T-helper 17 cell (primary cell): Measurements from ENCODE around the gene EEF2K. TPM values are rescaled to one million over a fixed set of nuclear protein-coding genes. Genes with fewer than 3 reads are reported as not detected.
A peak's percentile ranks its signal among the peaks of the same experiment; 100 is the strongest.
"Not testable (repeated sequence)": the region's sequence is repeated elsewhere in the genome, so short reads cannot be mapped to it uniquely, and the experiment has no call there.

Source experiments
- ATAC-seq: fragments of 150-1000 bp; cut with Tn5 transposase; 2 replicates; pipeline ENCODE4 v1.10.0; 2021; ENCODE audit warnings: mild to moderate bottlenecking, moderate library complexity
- DNase-seq, 3 donors: peaks; one replicate each; pipeline versions ENCODE4 v3.0.0 to v3.0.0-alpha.2; 2020 to 2021
- H3K9me3 ChIP-seq: one replicate; pipeline ENCODE4 v1.7.0; 2013; ENCODE audit warnings: low read length, mild to moderate bottlenecking; ENCODE audit not compliant: control insufficient read depth, poor library complexity, severe bottlenecking
- H3K27ac Mint-ChIP-seq: one replicate; pipeline ENCODE4 v1.8.0; 2022; ENCODE audit warnings: mild to moderate bottlenecking, moderate library complexity, mixed read lengths
- H3K27me3 Mint-ChIP-seq: one replicate; pipeline ENCODE4 v1.8.0; 2022; ENCODE audit warnings: mixed read lengths
- H3K36me3 Mint-ChIP-seq: one replicate; pipeline ENCODE4 v1.8.0; 2022; ENCODE audit warnings: low read depth, mixed read lengths
- H3K4me1 Mint-ChIP-seq: one replicate; pipeline ENCODE4 v1.8.0; 2022; ENCODE audit warnings: mild to moderate bottlenecking, mixed read lengths
- H3K4me3 Mint-ChIP-seq: one replicate; pipeline ENCODE4 v1.8.0; 2022; ENCODE audit warnings: mild to moderate bottlenecking, moderate library complexity, mixed read lengths
- total RNA-seq, 4 donors: library from RNA in 2 of 4; stranded (reverse) in 2 of 4; gene quantifications; one replicate each; pipeline ENCODE4 v1.2.3 and lab custom pipeline; 2022 to 2026

Gene EEF2K
- total RNA-seq, 2 donors from 2014 or later = 14.4 to 14.7 TPM

DNA sequence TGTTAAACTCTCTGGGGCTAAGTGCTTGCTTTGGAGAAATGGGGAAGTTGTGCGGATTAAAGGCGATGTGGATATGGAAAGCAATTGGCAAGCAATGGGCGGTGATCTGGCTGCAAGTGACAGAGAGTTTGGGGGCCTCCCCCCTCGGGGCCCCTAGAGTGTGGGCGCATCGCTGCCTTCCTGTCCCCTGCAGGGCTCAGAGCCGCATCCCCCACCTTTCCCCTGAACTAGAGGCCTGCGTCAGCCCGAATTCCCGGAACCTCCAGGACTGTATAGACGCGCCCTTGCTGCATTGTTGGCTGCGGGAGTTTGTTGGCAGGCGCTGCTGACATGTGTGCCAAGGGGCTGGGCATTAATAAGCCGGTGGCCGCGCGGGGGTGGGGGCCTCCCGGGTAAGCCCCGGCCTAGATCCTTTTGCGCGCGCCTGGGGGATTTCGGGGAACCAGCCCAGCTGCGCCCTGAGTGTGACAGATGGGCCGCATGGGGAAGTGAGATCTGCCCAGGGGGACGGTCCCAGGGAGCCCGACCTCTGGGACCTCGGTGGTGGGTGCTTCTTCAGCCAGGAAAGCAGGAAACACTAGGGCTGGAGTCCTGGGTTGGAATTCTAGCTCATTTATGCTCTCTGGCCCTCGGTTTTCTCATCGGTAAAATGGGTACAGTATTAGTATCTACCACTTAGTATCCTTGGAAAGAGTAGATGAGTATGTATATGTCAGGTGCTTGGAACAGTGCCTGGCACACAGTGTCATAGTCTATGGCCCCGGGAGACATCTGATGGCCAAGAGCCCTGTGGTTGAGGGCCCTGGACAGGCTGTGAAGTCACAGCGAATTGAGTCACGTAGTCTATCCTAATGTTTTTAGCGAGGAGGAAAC, 1.0 kb downstream of the EEF2K start:
- H3K36me3 Mint-ChIP-seq = no peaks in the 10 kb centered on the region

GRCh38 chr16:22207715-22208360, 1.8 kb downstream of the EEF2K start:
- Mint-ChIP-seq H3K4me3 (peak overlapping the region; percentile 96), H3K36me3 (no peaks in the 10 kb centered on the region), H3K4me1 (peaks cover 27% of the 10 kb centered on the region), H3K27me3 (no peaks in the 10 kb centered on the region), H3K27ac (peak overlapping the region; percentile 97)
- ATAC-seq = no peak
- H3K9me3 ChIP-seq = no peaks in the 10 kb centered on the region
- no peak for DNase-seq

More for the DNA sequence above, 1.0 kb downstream of the EEF2K start:
- DNase-seq (peak; percentile 49 to 60 (median 54)), ATAC-seq (peak; percentile 73)
- no peaks in the 10 kb centered on the region for H3K9me3 ChIP-seq
- Mint-ChIP-seq H3K4me1 (peaks cover 24% of the 10 kb centered on the region), H3K27ac (peak overlapping the region; percentile 97), H3K4me3 (peak overlapping the region; percentile 96), H3K27me3 (no peaks in the 10 kb centered on the region)

DNA sequence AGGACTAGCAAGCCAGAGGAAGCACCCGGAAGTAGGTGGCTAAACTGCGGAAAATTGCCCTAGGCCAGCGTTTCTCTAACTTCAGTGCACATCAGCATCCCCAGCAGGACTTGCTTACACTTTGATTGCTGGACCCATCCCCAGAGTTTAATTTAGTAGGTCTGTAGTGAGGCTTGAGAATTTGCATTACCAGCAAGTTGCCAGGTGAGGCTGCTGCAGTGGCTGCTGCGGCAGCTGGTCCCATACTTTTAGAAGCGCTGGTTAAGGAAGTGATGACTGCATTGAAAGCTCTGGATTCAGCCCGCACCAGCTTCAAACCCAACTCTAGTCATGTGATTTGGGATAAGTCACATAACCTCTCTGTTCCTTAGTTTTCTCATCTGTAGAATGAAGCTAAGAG, 4.2 kb downstream of the EEF2K start:
- ATAC-seq = no peak

GRCh38 chr16:22210854-22211253, 4.8 kb downstream of the EEF2K start:
- no peak for ATAC-seq
- Mint-ChIP-seq H3K36me3 (peaks cover 5% of the 10 kb centered on the region), H3K27ac (no peak overlapping the region), H3K27me3 (no peaks in the 10 kb centered on the region), H3K4me1 (peaks cover 36% of the 10 kb centered on the region), H3K4me3 (no peak overlapping the region)
- H3K9me3 ChIP-seq = no peaks in the 10 kb centered on the region
- no peak for DNase-seq

More for the DNA sequence above, 4.2 kb downstream of the EEF2K start:
- Mint-ChIP-seq H3K4me3 (no peak overlapping the region), H3K27ac (no peak overlapping the region), H3K4me1 (peaks cover 39% of the 10 kb centered on the region), H3K36me3 (peaks cover 5% of the 10 kb centered on the region), H3K27me3 (no peaks in the 10 kb centered on the region)
- DNase-seq = no peak
- H3K9me3 ChIP-seq = no peaks in the 10 kb centered on the region

DNA sequence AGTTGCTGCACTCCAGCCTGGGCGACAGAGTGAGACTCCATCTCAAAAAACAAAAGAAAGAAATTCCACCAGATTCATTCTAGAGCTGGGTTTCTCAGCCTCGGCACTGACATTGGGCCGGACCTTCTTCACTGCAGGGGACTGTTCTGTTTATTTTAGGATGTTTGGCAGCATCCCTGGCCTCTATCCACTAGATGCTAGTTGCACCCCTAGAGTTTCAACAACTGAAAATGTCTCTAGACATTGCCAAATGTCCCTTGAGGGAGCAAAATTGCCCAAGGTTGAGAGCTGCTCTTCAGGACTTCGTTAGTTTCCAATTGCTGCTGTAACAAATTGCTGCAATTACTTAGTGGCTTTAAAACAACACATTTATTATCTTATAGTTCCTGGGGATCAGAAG, 7.2 kb downstream of the EEF2K start:
- DNase-seq (no peak), ATAC-seq (no peak)
- H3K27ac Mint-ChIP-seq = no peak overlapping the region
- H3K27me3 Mint-ChIP-seq = no peaks in the 10 kb centered on the region
- peaks cover 25% of the 10 kb centered on the region for H3K4me1 Mint-ChIP-seq
- H3K4me3 Mint-ChIP-seq = no peak overlapping the region
- peaks cover 5% of the 10 kb centered on the region for H3K36me3 Mint-ChIP-seq
- no peaks in the 10 kb centered on the region for H3K9me3 ChIP-seq

- Mint-ChIP-seq H3K27ac (peak overlapping the region; percentile 51), H3K4me1 (peaks cover 25% of the 10 kb centered on the region), H3K27me3 (no peaks in the 10 kb centered on the region), H3K36me3 (peaks cover 5% of the 10 kb centered on the region), H3K4me3 (no peak overlapping the region)
- ATAC-seq = no peak
- H3K9me3 ChIP-seq = no peaks in the 10 kb centered on the region
- no peak for DNase-seq
These were observed 7.7 kb downstream of the EEF2K start for GRCh38 chr16:22213801-22214200.

- Mint-ChIP-seq H3K36me3 (peaks cover 5% of the 10 kb centered on the region), H3K4me1 (peaks cover 25% of the 10 kb centered on the region), H3K27ac (peak overlapping the region; percentile 51), H3K27me3 (no peaks in the 10 kb centered on the region), H3K4me3 (no peak overlapping the region)
- ATAC-seq (no peak), DNase-seq (no peak)
- no peaks in the 10 kb centered on the region for H3K9me3 ChIP-seq
These were observed 8.3 kb downstream of the EEF2K start for GRCh38 chr16:22214402-22214801.

GRCh38 chr16:22214889-22215288, 8.8 kb downstream of the EEF2K start:
- no peaks in the 10 kb centered on the region for H3K9me3 ChIP-seq
- DNase-seq (no peak), ATAC-seq (no peak)
- peaks cover 5% of the 10 kb centered on the region for H3K36me3 Mint-ChIP-seq
- H3K4me3 Mint-ChIP-seq = no peak overlapping the region
- H3K27me3 Mint-ChIP-seq = no peaks in the 10 kb centered on the region
- no peak overlapping the region for H3K27ac Mint-ChIP-seq
- H3K4me1 Mint-ChIP-seq = peaks cover 25% of the 10 kb centered on the region

DNA sequence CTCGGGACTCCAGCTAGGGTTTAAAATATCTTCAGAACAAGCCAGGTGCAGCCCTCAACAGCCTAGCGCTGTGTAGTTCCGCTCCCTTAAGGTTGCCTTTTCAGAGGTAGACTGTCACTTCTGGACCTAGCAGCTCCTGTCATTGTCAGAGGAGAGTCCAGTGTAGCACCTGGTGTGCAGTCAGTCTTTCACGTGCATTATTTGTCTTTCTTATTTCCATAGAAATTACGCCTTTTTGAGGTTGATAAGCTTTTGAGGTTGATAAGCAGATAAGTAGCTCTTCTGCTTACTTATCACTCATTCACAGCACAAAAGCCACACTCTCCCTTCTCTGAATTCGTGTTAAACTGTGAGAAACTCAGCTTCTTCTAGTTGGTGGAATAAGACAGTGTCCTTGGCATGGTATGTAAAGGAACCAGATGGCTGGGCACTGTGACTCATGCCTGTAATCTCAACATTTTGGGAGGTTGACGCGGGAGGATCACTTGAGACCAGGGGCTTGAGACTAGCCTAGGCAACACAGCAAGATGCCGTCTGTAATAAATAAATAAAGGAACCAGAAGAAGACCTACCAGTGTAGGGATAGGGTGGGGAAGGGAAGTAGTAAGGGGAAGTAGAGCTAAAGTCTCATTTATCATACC, 10.2 kb downstream of the EEF2K start:
- DNase-seq = no peak
- H3K36me3 Mint-ChIP-seq = peaks cover 5% of the 10 kb centered on the region

GRCh38 chr16:22216832-22217225, 10.8 kb downstream of the EEF2K start:
- not testable (repeated sequence) for ATAC-seq, H3K36me3 Mint-ChIP-seq, H3K27ac Mint-ChIP-seq

More for the DNA sequence above, 10.2 kb downstream of the EEF2K start:
- no peaks in the 10 kb centered on the region for H3K27me3 Mint-ChIP-seq
- H3K27ac Mint-ChIP-seq = no peak overlapping the region
- H3K4me1 Mint-ChIP-seq = peaks cover 22% of the 10 kb centered on the region
- H3K9me3 ChIP-seq = no peaks in the 10 kb centered on the region
- H3K4me3 Mint-ChIP-seq = no peak overlapping the region
- ATAC-seq = peak; percentile 27

DNA sequence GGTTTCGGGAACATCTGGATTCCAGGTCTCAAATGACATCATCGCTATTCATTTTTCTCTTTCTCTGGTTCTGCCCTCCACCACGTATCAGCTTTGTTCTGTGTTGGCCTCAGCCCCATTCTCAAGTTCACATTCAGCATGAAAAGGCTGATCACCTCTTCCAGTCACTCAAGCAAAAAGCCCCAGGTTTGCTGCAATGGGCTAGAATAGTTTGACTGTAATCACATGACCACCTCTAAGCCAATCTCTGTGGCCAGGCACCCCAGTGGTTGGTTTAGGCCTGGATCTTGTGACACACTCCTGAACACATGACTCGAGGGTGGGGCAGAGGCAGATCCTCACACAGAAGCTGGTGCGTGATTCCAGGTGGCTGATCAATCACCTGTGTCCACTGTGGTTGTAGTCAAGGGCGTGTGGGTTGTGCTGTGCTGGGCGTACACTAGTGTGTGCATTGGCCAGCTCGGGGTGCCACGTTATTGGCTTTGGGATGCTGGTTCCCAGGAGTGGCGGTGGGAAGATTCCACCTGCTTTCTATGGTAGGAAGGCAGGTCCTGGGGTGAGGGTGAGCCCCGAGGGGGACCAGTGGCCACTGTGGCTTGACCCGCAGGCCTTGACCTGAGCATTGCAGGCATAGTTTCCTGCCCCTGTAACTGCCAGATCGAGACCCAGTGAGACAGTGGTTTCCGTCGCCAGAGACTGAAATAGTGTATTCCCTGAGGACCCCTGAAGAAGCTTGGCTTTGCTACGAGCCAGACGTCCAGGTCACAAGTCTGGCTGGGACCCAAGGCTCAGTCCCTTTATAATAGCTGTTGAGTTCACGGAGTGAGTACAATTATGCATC, 12.0 kb downstream of the EEF2K start:
- H3K4me3 Mint-ChIP-seq = no peak overlapping the region
- H3K9me3 ChIP-seq = no peaks in the 10 kb centered on the region
- ATAC-seq = peak; percentile 75
- DNase-seq = no peak
- no peaks in the 10 kb centered on the region for H3K27me3 Mint-ChIP-seq
- H3K27ac Mint-ChIP-seq = peak overlapping the region; percentile 39
- peaks cover 19% of the 10 kb centered on the region for H3K4me1 Mint-ChIP-seq
- H3K36me3 Mint-ChIP-seq = peaks cover 5% of the 10 kb centered on the region

More at GRCh38 chr16:22216832-22217225, 10.8 kb downstream of the EEF2K start:
- H3K4me3 Mint-ChIP-seq, DNase-seq, H3K9me3 ChIP-seq, H3K27me3 Mint-ChIP-seq: not testable (repeated sequence)
- peaks cover 21% of the 10 kb centered on the region for H3K4me1 Mint-ChIP-seq

DNA sequence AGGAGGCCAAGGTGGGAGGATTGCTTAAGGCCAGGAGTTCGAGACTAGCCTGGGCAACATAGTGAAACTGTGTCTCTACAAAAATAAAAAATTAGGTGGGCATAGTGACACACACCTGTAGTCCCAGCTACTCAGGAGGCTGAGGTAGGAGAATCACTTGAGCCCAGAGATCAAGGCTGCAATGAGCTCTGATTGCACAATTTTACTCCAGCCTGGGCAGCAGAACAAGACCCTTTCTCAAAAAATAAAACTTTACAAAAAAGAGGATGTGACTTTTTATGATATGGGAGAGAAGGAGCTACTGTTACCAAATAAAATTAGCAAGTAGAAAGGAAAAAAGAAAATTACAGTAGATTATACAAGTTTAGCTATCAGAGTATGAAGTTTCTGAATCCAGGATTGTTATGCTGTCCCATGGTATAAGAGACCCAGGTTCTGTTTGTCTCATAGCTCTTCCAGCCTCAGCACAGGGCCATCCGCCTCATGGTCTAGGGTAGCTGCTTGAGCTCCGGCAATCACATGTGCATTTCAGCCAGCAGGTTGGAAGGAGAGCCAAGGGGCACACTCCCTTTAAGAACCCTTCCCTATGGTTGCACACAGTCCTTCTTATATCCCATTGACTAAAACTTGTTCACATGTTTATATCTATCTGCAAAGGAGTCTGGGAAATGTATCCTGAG, 13.5 kb downstream of the EEF2K start:
- Mint-ChIP-seq H3K4me3 (no peak overlapping the region), H3K27ac (peak overlapping the region; percentile 39), H3K4me1 (peaks cover 8% of the 10 kb centered on the region), H3K36me3 (peaks cover under 1% of the 10 kb centered on the region), H3K27me3 (no peaks in the 10 kb centered on the region)
- ATAC-seq (no peak), DNase-seq (no peak)
- no peaks in the 10 kb centered on the region for H3K9me3 ChIP-seq
